ENCODE measurements around the gene FIBP.
"Not testable (repeated sequence)": the region's sequence is repeated elsewhere in the genome, so short reads cannot be mapped to it uniquely, and the experiment has no call there.

Gene FIBP

GRCh38 chr11:65915101-65915820, 27.0 kb upstream of the FIBP start:
- no peak for DNase-seq (ENCODE audit: low spot score)

- no peak for DNase-seq (ENCODE audit: low spot score)
Observed at GRCh38 chr11:65912845-65913244, 24.6 kb upstream of the FIBP start.

- peak; percentile 72 for DNase-seq (ENCODE audit: low spot score)
Observed at GRCh38 chr11:65911682-65912568, 23.7 kb upstream of the FIBP start.

GRCh38 chr11:65907878-65908277, 19.6 kb upstream of the FIBP start:
- no peak for DNase-seq (ENCODE audit: low spot score)

- no peak for DNase-seq (ENCODE audit: low spot score)
Observed at GRCh38 chr11:65906602-65907001, 18.3 kb upstream of the FIBP start.

- no peak for DNase-seq (ENCODE audit: low spot score)
Observed at GRCh38 chr11:65903715-65904114, 15.4 kb upstream of the FIBP start.

- peak; percentile 55 for DNase-seq (ENCODE audit: low spot score)
Observed at GRCh38 chr11:65903068-65903481, 14.8 kb upstream of the FIBP start.

GRCh38 chr11:65900899-65901180, 12.6 kb upstream of the FIBP start:
- DNase-seq (ENCODE audit: low spot score) = no peak

- peak; percentile 95 for DNase-seq (ENCODE audit: low spot score)
Observed at GRCh38 chr11:65900125-65900898, 12.0 kb upstream of the FIBP start, which contains the start of gene FOSL1. TSS of gene FOSL1 (minus strand) at chr11:65900388. CDS start at chr11:65900339, 49 bp downstream.

- DNase-seq (ENCODE audit: low spot score) = peak; percentile 64
Observed at GRCh38 chr11:65899356-65900124, 11.3 kb upstream of the FIBP start.

- no peak for DNase-seq (ENCODE audit: low spot score)
Observed at GRCh38 chr11:65898656-65899355, 10.5 kb upstream of the FIBP start.

GRCh38 chr11:65897020-65897471, 8.8 kb upstream of the FIBP start:
- no peak for DNase-seq (ENCODE audit: low spot score)

GRCh38 chr11:65896034-65896999, 8.0 kb upstream of the FIBP start:
- DNase-seq (ENCODE audit: low spot score) = no peak

- no peak for DNase-seq (ENCODE audit: low spot score)
Observed at GRCh38 chr11:65895482-65895981, 7.3 kb upstream of the FIBP start.

GRCh38 chr11:65894034-65894591, 5.8 kb upstream of the FIBP start:
- DNase-seq (ENCODE audit: low spot score) = no peak

GRCh38 chr11:65892661-65893317, 4.5 kb upstream of the FIBP start:
- no peak for DNase-seq (ENCODE audit: low spot score)

- DNase-seq (ENCODE audit: low spot score) = not testable (repeated sequence)
Observed at GRCh38 chr11:65892137-65892540, 3.9 kb upstream of the FIBP start.

- peak; percentile 57 for DNase-seq (ENCODE audit: low spot score)
Observed at GRCh38 chr11:65891219-65892136, 3.2 kb upstream of the FIBP start.

All from iPS-NIHi11 (cell line).